HL-60 (cell line): Measurements from ENCODE around the gene GPRC5B.

Source experiments
- DNase-seq, 2 experiments: peaks; one replicate each; pipeline ENCODE4 v3.0.0-alpha.2; 2010 to 2020; ENCODE audit warnings: low read depth in 1 of 2, low spot score in 1 of 2
- H3K27ac ChIP-seq: fragments of 250-450 bp; sonication (Bioruptor Pico); replicated peaks from 2 replicates; pipeline ENCODE4 v1.5.1; 2020; ENCODE audit warnings: mild to moderate bottlenecking, moderate library complexity
- H3K27me3 ChIP-seq: fragments of 250-450 bp; sonication (Bioruptor Pico); 2 replicates; pipeline ENCODE4 v1.5.1; 2021; ENCODE audit warnings: mild to moderate bottlenecking, moderate library complexity; ENCODE audit not compliant: insufficient read depth, poor library complexity, severe bottlenecking
- H3K4me3 ChIP-seq: replicated peaks from 2 replicates; pipeline ENCODE4 v1.5.1; 2011; ENCODE audit warnings: mild to moderate bottlenecking, control low read depth, low read length; ENCODE audit not compliant: insufficient read depth
- CTCF ChIP-seq: IDR thresholded peaks from one replicate; pipeline ENCODE4 v1.5.1; 2011; ENCODE audit warnings: low read length, control low read depth, inconsistent platforms; ENCODE audit not compliant: insufficient read depth
- GABPA ChIP-seq: IDR thresholded peaks from 2 replicates; pipeline ENCODE4 v1.6.1; 2012; ENCODE audit warnings: low read depth
- POLR2AphosphoS5 ChIP-seq: IDR thresholded peaks from 2 replicates; pipeline ENCODE4 v1.6.1; 2012; ENCODE audit warnings: low read depth
- REST ChIP-seq: IDR thresholded peaks from 2 replicates; pipeline ENCODE4 v1.6.1; 2012; ENCODE audit warnings: low read depth; ENCODE audit not compliant: insufficient replicate concordance
- SPI1 ChIP-seq: IDR thresholded peaks from 2 replicates; pipeline ENCODE4 v1.6.1; 2012; ENCODE audit warnings: low read depth, mild to moderate bottlenecking, borderline replicate concordance

GPRC5B gene

GRCh38 chr16:19879241-19879792 is 5.3 kb downstream of the GPRC5B start:
- no peak for DNase-seq

GRCh38 chr16:19878757-19879156 is 5.9 kb downstream of the GPRC5B start:
- TF ChIP-seq SPI1: no peak
- no peak for TF ChIP-seq CTCF
- TF ChIP-seq GABPA: no peak
- Histone ChIP-seq H3K27ac (no peak overlapping the region), H3K4me3 (no peak overlapping the region), H3K27me3 (peaks cover 18% of the 10 kb centered on the region)
- DNase-seq: no peak

More at GRCh38 chr16:19879241-19879792, 5.3 kb downstream of the GPRC5B start:
- peaks cover 20% of the 10 kb centered on the region for H3K27me3 ChIP-seq
- no peak overlapping the region for H3K4me3 ChIP-seq
- TF ChIP-seq SPI1: no peak
- no peak for TF ChIP-seq POLR2AphosphoS5
- TF ChIP-seq REST: no peak
- no peak for TF ChIP-seq CTCF
- TF ChIP-seq GABPA: no peak
- no peak overlapping the region for H3K27ac ChIP-seq

GRCh38 chr16:19876501-19877059 is 8.1 kb downstream of the GPRC5B start:
- no peak overlapping the region for H3K27ac ChIP-seq
- no peak for TF ChIP-seq POLR2AphosphoS5
- TF ChIP-seq GABPA: no peak
- TF ChIP-seq SPI1: no peak
- TF ChIP-seq REST: no peak
- no peak for TF ChIP-seq CTCF
- no peak for DNase-seq
- no peak overlapping the region for H3K4me3 ChIP-seq
- no peaks in the 10 kb centered on the region for H3K27me3 ChIP-seq

- H3K4me3 ChIP-seq: no peak overlapping the region
- no peak for DNase-seq
- no peak overlapping the region for H3K27ac ChIP-seq
- no peak for TF ChIP-seq POLR2AphosphoS5
- TF ChIP-seq SPI1: no peak
- TF ChIP-seq CTCF: no peak
- TF ChIP-seq REST: no peak
- no peaks in the 10 kb centered on the region for H3K27me3 ChIP-seq
Measured at GRCh38 chr16:19875900-19876299, 8.7 kb downstream of the GPRC5B start.
